GM13977 (cell line): Measurements from ENCODE around the gene CSNK1G3.

ENCODE experiments used
- DNase-seq: peaks from one replicate; pipeline ENCODE4 v3.0.0; 2012; ENCODE audit warnings: low spot score
- in situ Hi-C: fragments of 300-500 bp; cut with MboI; formaldehyde crosslinking; loops from one replicate; pipeline ENCODE4 v1.12.0; 2022; ENCODE audit warnings: low sequenced_read_pairs, low pct_unique_long_range_greater_than_20kb, mixed read lengths, inconsistent platforms; ENCODE audit not compliant: unreplicated experiment
- TF ChIP-seq, protein P1 (sequence below): IDR thresholded peaks from 2 replicates; pipeline ENCODE4 v1.5.1; 2012; ENCODE audit warnings: mild to moderate bottlenecking, control low read depth; ENCODE audit not compliant: insufficient read depth; ENCODE audit errors: extremely low read depth, missing control alignments

Gene CSNK1G3

DNA sequence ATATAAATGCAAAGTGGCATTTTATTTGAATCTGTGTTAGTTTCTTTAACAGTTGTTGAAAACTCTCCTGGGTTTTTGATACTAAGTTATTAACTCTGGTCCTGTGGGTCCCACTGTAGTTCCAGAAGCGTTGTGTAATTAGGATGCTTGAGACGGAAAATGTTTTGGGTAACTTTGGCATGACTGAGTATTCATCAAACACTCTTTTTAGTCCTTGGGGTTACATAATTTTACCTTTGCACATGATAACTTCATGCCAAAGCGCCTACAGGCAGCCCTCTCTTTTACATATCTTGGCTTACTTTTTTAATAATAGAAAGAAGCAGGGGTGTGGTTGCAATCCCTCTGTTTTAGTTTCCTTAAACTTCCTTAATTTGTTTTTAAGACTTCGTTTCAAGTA, 12.2 kb downstream of the CSNK1G3 start:
- in situ Hi-C loops, result no loop called here
- TF ChIP-seq, protein P1, sequence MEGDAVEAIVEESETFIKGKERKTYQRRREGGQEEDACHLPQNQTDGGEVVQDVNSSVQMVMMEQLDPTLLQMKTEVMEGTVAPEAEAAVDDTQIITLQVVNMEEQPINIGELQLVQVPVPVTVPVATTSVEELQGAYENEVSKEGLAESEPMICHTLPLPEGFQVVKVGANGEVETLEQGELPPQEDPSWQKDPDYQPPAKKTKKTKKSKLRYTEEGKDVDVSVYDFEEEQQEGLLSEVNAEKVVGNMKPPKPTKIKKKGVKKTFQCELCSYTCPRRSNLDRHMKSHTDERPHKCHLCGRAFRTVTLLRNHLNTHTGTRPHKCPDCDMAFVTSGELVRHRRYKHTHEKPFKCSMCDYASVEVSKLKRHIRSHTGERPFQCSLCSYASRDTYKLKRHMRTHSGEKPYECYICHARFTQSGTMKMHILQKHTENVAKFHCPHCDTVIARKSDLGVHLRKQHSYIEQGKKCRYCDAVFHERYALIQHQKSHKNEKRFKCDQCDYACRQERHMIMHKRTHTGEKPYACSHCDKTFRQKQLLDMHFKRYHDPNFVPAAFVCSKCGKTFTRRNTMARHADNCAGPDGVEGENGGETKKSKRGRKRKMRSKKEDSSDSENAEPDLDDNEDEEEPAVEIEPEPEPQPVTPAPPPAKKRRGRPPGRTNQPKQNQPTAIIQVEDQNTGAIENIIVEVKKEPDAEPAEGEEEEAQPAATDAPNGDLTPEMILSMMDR, result no peak

DNA sequence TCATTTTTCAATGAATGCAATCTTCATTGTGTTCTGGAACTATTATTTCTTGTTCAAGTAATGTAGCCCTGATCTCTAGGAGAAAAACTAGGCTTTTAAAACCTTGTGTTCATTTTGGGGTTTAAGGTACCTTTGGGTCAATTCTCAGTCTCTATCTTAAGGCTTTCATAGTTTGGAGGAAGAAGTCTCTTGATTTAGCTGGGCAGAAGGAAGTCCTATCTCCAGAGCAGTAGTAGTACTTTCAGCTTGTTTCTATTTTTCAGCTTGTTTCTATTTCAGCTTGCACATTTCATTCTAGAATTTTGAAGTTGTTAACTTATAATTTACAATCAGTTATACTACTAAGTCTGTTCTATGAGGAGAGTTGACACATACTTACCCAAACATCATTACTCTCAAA, 15.2 kb downstream of the CSNK1G3 start:
- TF ChIP-seq, protein P1, result no peak
- in situ Hi-C loops, result no loop called here
- no peak for DNase-seq

More for the DNA sequence above, 12.2 kb downstream of the CSNK1G3 start:
- no peak for DNase-seq

DNA sequence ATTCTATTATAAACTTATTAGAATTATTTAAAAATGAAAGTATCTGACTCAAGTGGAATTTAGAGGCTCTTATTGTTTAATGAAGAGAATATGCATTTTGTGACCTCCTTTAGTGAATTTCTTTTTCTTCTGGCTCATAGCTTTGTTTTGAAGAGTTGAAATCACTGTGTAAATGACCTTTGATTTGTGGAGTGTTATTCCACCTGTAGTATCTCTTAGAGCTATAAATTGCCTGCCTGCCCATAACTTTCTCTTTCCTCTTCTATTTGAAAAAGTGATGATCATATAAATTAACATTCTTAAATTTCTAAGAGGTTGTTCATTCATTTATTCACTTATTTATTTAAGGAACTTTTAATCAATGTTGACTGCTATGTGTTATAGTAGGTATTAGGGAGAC, 16.1 kb downstream of the CSNK1G3 start:
- in situ Hi-C loops, result no loop called here
- TF ChIP-seq, protein P1, result no peak
- no peak for DNase-seq

DNA sequence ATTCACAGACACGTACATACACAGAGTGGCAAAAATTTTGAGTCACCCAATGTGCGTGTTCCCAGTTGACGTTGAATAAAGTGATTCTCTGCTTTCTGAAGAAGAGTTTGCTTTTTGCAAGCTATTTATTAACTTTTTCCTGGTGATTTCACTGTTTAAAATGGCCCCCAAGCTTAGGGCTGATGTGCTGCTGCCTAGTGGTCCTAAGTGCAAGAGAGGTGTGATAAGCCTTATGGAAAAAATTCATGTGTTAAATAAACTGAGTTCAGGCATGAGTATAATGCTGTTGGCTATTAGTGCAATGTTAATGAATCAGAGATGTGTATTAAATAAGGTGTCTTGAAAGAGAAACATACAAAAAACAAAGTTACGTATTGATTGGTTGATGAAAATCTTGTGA, 16.9 kb downstream of the CSNK1G3 start:
- TF ChIP-seq, protein P1, result no peak
- in situ Hi-C loops, result no loop called here
- DNase-seq, result no peak

DNA sequence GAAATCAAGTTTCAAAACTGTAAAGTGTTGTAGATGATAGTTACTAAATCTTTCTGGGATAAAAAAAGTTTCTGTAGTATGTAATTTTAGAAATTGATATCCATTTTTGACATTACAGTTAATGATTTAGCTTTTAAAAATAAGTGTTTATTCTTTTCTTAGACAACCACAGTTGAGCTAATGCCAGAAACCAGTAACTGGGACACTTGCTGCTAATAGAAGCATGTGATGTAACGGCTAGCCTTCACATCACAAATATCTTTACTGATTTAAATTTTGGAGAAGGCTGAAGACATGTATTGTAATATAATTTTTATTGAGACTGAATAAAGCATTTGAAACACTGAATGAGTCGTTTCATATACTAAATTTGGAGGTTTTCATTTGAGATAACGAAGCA, 18.8 kb downstream of the CSNK1G3 start:
- no peak for DNase-seq
- TF ChIP-seq, protein P1, result no peak
- in situ Hi-C loops, result no loop called here

DNA sequence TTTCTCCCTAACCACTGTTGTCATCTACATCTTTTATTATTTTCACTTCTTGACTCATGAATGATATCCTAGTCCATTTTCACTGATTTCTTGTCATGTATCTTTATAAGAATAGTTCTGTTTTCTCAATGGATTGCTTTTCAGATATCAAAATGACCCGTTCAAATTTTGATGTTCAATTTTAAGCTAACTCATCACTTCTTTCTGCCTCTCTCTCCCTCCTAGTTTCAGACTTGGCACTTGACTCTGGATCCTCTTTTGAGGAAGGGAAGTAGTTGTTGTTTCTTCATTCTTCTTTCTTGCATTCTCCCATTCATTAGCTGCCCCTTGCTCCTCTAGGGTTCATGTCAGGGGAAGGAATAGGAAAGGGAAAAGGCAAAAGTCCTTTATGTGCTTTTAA, 23.7 kb downstream of the CSNK1G3 start:
- TF ChIP-seq, protein P1, result no peak
- in situ Hi-C loops, result no loop called here

DNA sequence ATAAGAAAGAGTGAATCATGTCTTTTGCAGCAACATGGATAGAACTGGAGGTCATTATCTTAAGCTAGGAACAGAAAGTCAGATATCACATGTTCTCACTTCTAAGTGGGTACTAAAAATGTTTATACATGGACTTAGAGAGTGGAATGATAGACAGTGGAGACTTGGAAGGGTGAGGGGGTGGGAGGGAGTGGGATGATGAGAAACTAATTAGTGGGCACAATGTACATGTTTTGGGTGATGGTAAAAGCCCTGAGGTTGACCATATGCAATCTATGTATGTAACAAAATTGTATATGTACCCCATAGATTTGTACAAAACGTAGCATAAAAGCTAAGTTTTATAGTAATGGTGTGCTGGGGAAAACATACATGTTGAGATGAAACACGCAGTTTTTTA, 25.3 kb downstream of the CSNK1G3 start:
- DNase-seq, result no peak
- in situ Hi-C loops, result no loop called here
- TF ChIP-seq, protein P1, result no peak

More for the DNA sequence above, 23.7 kb downstream of the CSNK1G3 start:
- no peak for DNase-seq
